ENCODE data around the gene PTPN6.
A peak's percentile ranks its signal among the peaks of the same experiment; 100 is the strongest.

PTPN6 gene

GRCh38 chr12:6941782-6942181 is 9.4 kb upstream of the PTPN6 start:
- DNase-seq (ENCODE audit: low spot score): no peak

GRCh38 chr12:6942331-6942665 is 8.9 kb upstream of the PTPN6 start:
- DNase-seq (ENCODE audit: low spot score): no peak

GRCh38 chr12:6943389-6943721 is 7.8 kb upstream of the PTPN6 start:
- peak; percentile 99 for DNase-seq (ENCODE audit: low spot score)

- DNase-seq (ENCODE audit: low spot score): peak; percentile 94
These were observed 7.3 kb upstream of the PTPN6 start, which contains the start of the genes C12orf57 and RNU7-1 for GRCh38 chr12:6943722-6944380. C12orf57 (plus strand) TSS chr12:6944022; CDS start chr12:6944122, 100 bp downstream. RNU7-1 (plus strand) TSS chr12:6943816.

GRCh38 chr12:6944381-6945186 is 6.6 kb upstream of the PTPN6 start:
- peak; percentile 96 for DNase-seq (ENCODE audit: low spot score)

- DNase-seq (ENCODE audit: low spot score): no peak
These were observed 5.5 kb upstream of the PTPN6 start for GRCh38 chr12:6945613-6946012.

- peak; percentile 86 for DNase-seq (ENCODE audit: low spot score)
These were observed 4.9 kb upstream of the PTPN6 start for GRCh38 chr12:6946033-6946919.

GRCh38 chr12:6946920-6947374 is 4.2 kb upstream of the PTPN6 start:
- no peak for DNase-seq (ENCODE audit: low spot score)

- DNase-seq (ENCODE audit: low spot score): no peak
These were observed 3.5 kb upstream of the PTPN6 start for GRCh38 chr12:6947615-6948014.

GRCh38 chr12:6948873-6949594 is 2.1 kb upstream of the PTPN6 start:
- DNase-seq (ENCODE audit: low spot score): no peak

- DNase-seq (ENCODE audit: low spot score): no peak
These were observed 755 bp upstream of the PTPN6 start for GRCh38 chr12:6950401-6950801.

- no peak for DNase-seq (ENCODE audit: low spot score)
These were observed 480 bp downstream of the PTPN6 start for GRCh38 chr12:6951551-6952120.

- DNase-seq (ENCODE audit: low spot score): no peak
These were observed 1.1 kb downstream of the PTPN6 start for GRCh38 chr12:6952121-6952862.

GRCh38 chr12:6952863-6953441 is 1.8 kb downstream of the PTPN6 start:
- DNase-seq (ENCODE audit: low spot score): no peak

GRCh38 chr12:6953442-6954315 is 2.5 kb downstream of the PTPN6 start:
- DNase-seq (ENCODE audit: low spot score): no peak

- no peak for DNase-seq (ENCODE audit: low spot score)
These were observed 3.4 kb downstream of the PTPN6 start for GRCh38 chr12:6954316-6955107.

GRCh38 chr12:6955108-6956020 is 4.2 kb downstream of the PTPN6 start:
- no peak for DNase-seq (ENCODE audit: low spot score)

Data from cerebellar cortex (tissue), 1 donor.